Activated CD4-positive, alpha-beta T cell treated with anti-CD3 and anti-CD28 coated beads, Interleukin-2, amount 50 U/mL, for 16 hours (primary cell): ENCODE results near the gene BPIFB4.
"Not testable (repeated sequence)": the region's sequence is repeated elsewhere in the genome, so short reads cannot be mapped to it uniquely, and the experiment has no call there.

Experiments
- DNase-seq: peaks from one replicate; pipeline ENCODE4 v3.0.0-alpha.2; 2020

The BPIFB4 gene

DNA sequence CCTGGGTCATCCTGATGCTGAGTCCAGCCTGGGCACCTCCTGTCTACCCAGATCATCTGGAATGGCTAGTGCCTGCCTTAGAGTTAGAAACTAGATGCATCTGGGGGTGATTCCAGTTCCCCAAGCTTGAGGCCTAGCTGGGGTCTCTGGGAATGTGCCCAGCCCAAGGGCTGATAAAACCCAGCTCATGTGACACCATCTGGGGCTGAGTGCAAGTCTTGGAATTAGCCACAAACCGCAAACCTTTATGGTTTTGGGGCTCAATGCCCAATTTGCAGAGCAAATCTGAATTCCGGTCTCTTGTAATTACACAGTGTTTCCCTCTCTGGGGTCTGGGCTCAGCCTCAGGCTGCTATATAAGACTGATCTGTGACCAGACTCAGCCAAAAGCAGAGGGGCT is at the start of gene BPIFB4:
Gene BPIFB4 (plus strand): TSS at position 385 of the 400 bp plus-strand sequence. CDS start 1,884 bp downstream, outside the sequence.
- DNase-seq: no peak

- DNase-seq: no peak
Measured at GRCh38 chr20:33030076-33030475, 49.4 kb upstream of the BPIFB4 start.

DNA sequence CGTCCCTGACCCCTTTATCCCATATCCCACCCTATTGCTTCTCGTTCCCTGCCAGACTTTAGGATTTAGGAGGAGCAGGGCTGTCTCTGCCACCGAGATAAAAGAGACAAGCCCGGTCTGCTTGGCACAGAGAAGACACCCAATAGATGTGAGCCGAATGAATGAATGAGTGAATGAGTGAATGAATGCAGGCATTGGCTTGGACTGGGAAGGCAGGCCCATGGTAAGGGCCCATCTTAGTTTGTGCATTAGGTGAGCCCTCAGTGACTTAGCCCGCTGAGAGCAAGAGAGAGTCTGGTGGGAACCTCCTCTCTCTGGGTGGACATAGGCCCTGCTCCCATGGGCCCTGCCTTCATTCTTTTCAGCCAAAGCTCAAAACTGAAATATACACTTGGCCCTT is 48.9 kb upstream of the BPIFB4 start:
- no peak for DNase-seq

DNA sequence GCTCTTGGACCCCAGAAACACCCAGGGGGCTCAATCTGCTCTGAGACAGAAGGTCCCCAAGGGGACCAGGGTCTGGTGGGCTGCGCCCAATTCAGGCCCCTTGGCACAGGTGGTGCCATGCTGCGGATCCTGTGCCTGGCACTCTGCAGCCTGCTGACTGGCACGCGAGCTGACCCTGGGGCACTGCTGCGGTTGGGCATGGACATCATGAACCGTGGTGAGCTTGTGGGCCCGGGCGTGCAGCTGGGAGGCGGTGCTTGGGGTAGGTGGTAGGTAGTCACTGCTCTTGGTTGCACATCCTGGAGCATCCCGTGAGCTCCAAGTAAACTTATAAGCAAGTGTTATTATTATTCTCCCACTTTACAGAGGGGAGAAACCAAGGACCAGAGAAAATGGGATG is 47.9 kb upstream of the BPIFB4 start, which contains the start of gene BPIFB6:
Gene BPIFB6 (plus strand): TSS at position 118 of the 400 bp plus-strand sequence. CDS start 0 bp downstream, at position 118.
- DNase-seq: no peak

- DNase-seq: no peak
Measured at GRCh38 chr20:33032555-33032954, 46.9 kb upstream of the BPIFB4 start.

DNA sequence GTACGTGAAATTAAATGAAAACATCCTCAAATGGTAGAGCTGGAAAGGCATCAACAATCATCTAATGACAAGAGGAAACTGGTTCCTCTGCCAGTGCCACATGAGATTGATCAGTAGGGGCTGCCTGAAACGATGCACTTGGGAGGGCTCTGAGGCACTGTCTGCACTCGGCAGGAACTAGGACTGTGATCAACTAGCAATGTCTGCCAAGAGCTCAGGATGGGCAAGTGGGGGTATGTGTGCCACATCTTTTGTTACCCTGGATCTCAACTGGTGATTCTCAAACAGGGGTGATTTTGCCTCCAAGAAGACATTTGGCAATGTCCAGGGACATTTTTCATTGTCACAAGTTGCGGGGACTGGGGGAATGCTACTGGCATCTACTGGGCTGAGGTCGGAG is 46.1 kb upstream of the BPIFB4 start:
- DNase-seq: no peak

- no peak for DNase-seq
Measured at GRCh38 chr20:33034115-33034514, 45.3 kb upstream of the BPIFB4 start.

DNA sequence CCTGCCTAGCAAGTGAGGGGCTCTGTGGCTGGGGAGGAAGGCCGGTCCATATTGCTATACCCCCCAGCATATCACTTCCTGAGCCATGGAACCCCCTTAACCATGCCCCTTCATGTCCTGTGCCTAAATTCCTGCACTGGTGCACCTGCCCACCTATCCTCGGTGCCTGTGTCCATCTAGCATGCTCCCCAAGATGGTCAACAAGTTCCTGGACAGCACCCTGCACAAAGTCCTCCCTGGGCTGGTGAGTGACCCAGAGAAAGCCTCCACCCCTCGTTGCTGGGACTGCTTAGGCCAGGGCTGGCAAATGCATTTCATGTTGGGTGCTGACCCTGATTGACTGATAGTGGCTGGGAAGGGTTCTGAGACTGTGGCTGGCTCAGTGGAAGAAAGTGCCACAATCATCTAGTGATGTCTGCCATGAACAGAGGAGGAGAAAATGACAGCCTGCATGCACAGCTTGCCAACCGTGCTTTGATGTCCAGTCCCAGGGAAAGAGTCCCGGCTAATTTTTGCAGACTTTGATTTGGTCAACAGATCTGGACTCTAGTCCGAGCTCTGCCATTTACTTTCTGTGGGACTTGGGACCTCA is 44.4 kb upstream of the BPIFB4 start:
- DNase-seq: no peak

DNA sequence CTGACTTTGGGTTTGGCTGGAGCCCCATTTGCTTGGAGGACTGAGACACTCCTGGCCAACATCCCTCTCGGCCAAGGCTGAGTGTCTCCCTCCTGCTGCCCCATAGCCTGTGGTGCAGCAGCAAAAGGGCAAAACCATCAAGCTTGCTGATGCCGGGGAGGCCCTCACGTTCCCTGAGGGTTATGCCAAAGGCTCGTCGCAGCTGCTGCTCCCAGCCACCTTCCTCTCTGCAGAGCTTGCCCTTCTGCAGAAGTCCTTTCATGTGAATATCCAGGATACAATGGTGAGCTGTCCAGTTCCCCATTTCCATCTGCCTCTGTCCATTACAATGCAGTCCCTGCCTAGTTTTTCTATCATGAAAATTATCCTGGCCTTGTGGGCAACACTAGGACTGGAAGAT is 42.0 kb upstream of the BPIFB4 start:
- DNase-seq: no peak

DNA sequence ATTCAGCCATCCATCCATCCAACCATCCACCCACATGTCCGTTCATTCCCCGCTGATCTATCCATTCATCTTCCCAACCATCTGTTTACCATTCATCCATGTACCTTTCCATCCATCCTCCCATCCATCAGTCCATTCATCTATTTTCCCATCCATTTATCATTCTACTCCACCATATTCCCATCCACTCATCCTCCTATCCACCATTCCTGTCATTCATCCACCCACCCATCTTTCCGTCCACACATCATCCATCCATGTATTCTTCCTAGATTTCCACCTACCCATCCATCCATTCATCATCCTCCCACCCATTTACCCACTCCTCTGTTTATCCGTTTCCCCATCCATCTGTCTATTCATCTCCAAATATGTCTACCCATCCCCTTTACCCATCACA is 41.2 kb upstream of the BPIFB4 start:
- no peak for DNase-seq

GRCh38 chr20:33042430-33042829 is 37.0 kb upstream of the BPIFB4 start:
- no peak for DNase-seq

DNA sequence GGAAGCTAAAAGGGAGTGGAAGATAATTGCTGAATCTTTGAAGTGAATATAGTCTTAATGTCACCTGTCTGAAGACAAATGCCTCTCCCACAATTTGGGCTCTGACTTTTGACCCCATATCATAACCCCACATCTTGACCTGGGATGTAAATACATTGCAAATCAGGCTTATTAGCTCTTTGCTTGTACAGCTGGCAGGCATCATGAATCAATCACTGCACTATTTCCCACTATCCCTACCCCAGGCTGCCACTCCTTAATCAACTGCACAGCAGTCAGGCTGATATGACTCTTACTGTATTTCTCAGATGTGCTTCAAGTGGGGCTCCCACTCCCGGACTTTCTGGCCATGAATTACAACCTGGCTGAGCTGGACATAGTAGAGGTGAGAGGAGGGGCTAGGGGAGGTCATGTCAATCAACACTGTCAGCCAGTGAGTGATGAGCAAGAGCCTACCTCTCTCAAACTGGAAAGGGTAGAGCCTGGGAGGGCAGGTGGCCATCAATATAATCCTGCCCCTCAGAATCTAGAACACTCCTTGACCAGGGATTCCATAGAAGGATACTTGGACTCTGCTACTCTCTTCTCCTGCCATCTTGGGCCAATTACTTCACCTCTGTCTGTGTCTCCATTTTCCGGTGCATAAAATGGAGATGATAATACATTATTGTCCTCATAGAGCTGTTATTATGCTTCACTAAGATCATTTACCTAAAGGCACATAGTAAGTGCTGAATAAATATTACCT is 36.3 kb upstream of the BPIFB4 start:
- DNase-seq: no peak

DNA sequence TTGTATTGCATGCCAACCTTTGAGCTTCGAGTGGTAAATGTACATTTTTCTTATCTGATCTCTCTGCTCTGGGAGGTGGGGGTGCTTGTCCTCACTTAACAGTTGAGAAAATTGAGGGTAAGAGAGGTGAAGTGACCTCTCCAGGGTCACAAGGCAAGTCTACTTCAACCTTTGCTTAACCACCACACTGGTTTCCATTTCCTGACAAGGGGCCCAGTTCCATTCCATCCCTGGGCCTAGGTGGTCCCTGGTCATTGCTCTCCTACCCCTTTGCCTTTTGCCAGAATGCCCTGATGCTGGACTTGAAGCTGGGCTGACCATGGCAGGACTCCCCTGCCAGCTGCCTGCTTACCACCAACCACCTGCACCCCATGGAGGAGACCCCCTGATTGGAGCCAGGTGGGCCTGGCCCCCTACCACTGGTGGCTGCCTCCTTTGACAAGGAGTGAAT is 35.7 kb upstream of the BPIFB4 start:
- DNase-seq: no peak

DNA sequence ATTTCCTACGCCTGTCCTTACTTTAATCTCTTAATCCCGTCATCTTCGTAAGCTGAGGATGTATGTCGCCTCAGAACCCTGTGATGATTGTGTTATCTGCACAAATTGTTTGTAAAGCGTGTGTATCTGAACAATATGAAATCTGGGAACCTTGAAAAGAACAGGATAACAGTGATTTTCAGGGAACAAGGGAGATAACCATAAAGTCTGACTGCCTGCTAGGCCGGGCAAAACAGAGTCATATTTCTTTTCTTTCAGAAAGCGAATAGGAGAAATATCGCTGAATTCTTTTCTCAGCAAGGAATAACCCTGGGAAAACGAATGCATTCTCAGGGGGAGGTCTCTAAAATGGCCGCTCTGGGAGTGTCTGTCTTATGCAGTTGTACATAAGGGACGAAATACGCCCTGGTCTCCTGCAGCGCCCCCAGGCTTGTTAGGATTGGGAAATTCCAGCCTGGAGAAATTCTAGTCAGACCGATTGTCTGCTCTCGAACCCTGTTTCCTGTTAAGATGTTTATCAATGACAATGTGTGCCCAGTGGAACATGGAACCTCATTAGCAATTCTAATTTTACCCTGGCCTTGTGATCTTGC is 34.2 kb upstream of the BPIFB4 start:
- not testable (repeated sequence) for DNase-seq

GRCh38 chr20:33046412-33046811 is 33.0 kb upstream of the BPIFB4 start:
- DNase-seq: no peak

DNA sequence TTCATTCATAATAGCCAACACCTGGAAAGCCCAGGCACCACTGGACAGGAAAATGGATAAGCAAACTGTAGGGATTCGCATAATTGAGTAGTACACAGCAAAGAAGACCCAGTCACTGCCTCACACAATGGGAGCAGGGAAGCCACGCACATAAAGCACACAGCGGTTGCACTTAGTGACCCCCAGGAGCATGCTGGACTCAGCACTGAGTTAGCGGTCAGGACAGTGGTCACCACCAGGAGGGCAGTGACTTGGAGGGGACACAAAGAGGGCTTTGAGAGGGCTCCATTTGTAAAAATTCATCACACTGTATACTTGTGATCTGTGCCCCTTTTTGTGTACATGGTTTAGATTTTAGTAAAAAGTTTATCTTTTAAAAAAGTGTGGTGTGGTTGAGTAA is 28.1 kb upstream of the BPIFB4 start:
- DNase-seq: no peak

DNA sequence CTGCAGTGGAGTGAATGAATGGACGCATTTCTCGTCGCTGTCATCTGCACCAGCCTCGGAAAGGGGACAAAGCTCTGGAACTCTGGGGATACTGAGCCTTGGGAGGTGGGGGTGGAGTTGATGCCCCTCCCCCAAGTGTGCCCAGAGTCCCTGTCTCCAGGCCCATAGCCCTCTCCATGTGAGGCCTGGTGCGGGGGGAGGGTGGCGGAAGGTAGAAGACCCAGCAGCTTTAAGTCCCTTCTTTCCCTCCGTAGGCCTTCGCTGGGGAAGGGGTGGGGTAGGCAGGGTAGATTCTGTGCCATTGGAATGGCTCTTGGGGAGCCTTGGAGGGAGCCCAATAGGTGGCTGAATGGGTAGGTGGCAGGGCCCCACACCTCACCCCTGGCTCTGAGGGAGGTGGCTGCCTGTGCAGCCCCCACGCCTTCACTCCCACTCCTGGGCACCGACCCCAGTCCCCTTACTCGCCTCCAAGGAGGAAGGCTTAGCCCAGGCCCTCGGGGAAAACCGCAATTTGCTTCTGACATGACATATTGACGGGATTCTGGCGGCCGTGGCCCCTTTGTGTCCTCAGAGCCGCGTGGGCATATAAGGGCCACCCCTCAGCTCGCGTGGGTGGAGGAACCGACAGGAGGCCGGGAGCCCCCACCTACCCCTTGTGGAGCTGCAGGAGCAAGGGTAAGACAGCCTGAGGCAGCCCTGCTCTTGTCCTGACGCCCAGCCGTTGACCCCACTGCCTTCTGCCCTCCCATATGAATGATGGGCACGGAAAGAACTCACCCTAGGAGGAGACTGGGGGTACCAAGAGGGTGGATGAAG is 25.9 kb upstream of the BPIFB4 start, which contains the start of gene BPIFB3:
Gene BPIFB3 (plus strand): TSS at position 613 of the 816 bp plus-strand sequence. CDS start 1,533 bp downstream, outside the sequence.
- no peak for DNase-seq

GRCh38 chr20:33054381-33054780 is 25.1 kb upstream of the BPIFB4 start:
- no peak for DNase-seq

DNA sequence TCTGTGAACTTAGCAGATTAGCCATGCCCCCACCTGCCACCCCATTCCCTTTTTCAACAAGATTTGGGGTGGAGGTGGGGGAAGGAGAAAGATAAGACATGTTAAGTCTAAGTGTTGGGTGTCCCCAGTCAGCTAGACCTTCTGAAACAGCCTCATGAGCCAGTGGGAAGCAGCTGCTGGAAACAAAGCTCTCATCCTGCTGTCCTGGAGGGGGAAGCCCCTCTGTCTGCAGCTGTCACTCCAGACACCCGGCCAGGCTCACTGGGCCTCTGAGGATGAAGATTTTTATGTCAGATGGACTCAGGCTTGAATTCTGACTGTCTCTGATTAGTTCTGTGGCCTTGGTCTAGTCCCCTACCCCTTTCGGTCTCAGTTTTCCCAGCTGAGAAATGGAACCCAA is 24.7 kb upstream of the BPIFB4 start:
- no peak for DNase-seq

GRCh38 chr20:33059136-33059535 is 20.3 kb upstream of the BPIFB4 start:
- DNase-seq: no peak

GRCh38 chr20:33059741-33060390 is 19.6 kb upstream of the BPIFB4 start:
- DNase-seq: no peak

GRCh38 chr20:33061658-33062028 is 17.8 kb upstream of the BPIFB4 start:
- no peak for DNase-seq
